CD1c-positive myeloid dendritic cell (primary cell): ENCODE results near the gene SCUBE2.

Source experiments
- DNase-seq: peaks from one replicate; pipeline ENCODE4 v3.0.0-alpha.2; 2016; ENCODE audit errors: extremely low spot score

The SCUBE2 gene

GRCh38 chr11:9075556-9075955 lies 15.8 kb downstream of the SCUBE2 start:
- no peak for DNase-seq

- no peak for DNase-seq
Measured at GRCh38 chr11:9074338-9075029, 16.9 kb downstream of the SCUBE2 start.

GRCh38 chr11:9073466-9074225 lies 17.8 kb downstream of the SCUBE2 start:
- no peak for DNase-seq

GRCh38 chr11:9072626-9073176 lies 18.7 kb downstream of the SCUBE2 start:
- DNase-seq, result no peak

- no peak for DNase-seq
Measured at GRCh38 chr11:9071692-9072091, 19.7 kb downstream of the SCUBE2 start.

- no peak for DNase-seq
Measured at GRCh38 chr11:9070749-9071491, 20.5 kb downstream of the SCUBE2 start.

GRCh38 chr11:9069862-9070470 lies 21.4 kb downstream of the SCUBE2 start:
- DNase-seq, result no peak

GRCh38 chr11:9069256-9069655 lies 22.1 kb downstream of the SCUBE2 start:
- no peak for DNase-seq

- DNase-seq, result no peak
Measured at GRCh38 chr11:9066433-9066925, 24.9 kb downstream of the SCUBE2 start.

GRCh38 chr11:9065607-9066432 lies 25.6 kb downstream of the SCUBE2 start:
- no peak for DNase-seq

- DNase-seq, result no peak
Measured at GRCh38 chr11:9061807-9062206, 29.6 kb downstream of the SCUBE2 start.

- DNase-seq, result peak; percentile 91
Measured at GRCh38 chr11:9060700-9061111, 30.7 kb downstream of the SCUBE2 start.

- DNase-seq, result no peak
Measured at GRCh38 chr11:9059406-9059805, 32.0 kb downstream of the SCUBE2 start.

GRCh38 chr11:9057888-9058287 lies 33.5 kb downstream of the SCUBE2 start:
- DNase-seq, result no peak

GRCh38 chr11:9057007-9057406 lies 34.4 kb downstream of the SCUBE2 start:
- no peak for DNase-seq

- no peak for DNase-seq
Measured at GRCh38 chr11:9056467-9056866, 34.9 kb downstream of the SCUBE2 start.

- DNase-seq, result peak; percentile 25
Measured at GRCh38 chr11:9053316-9054035, 37.9 kb downstream of the SCUBE2 start.

- no peak for DNase-seq
Measured at GRCh38 chr11:9052316-9052715, 39.1 kb downstream of the SCUBE2 start.

GRCh38 chr11:9049959-9050358 lies 41.4 kb downstream of the SCUBE2 start:
- DNase-seq, result no peak

- DNase-seq, result no peak
Measured at GRCh38 chr11:9047964-9048523, 43.4 kb downstream of the SCUBE2 start.
